ENCODE measurements around the gene CD177.

DNA sequence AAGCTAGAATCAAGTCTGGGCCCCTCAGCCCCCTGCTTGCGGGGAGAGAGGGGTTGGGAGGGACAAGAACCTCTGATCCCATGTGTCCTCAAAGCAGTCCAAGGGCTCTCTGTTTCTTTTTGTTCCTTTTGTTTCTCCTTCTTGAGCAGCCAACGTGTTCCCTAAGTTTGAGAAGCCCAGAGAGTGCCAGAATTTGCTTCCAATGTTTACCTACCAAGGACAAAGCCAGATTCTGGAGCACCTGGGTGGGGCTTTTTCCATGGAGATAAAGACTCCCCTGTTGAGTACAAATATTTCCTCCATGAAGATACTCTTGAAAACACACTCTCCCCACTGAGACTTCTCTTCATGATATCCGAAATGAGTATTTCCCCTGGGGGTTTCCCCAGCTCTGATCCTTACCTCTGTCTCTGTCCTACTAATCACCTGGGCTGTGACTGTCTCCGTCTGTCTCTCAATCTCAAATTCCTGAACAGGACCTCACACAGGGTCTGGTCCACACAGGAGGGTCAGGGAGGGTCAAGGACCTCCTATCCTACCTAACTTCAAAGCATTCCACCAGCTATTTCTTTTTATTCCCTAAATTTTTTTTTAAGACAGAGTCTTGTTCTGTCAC, 27.4 kb downstream of the CD177 start:
- TF ChIP-seq, protein P1, sequence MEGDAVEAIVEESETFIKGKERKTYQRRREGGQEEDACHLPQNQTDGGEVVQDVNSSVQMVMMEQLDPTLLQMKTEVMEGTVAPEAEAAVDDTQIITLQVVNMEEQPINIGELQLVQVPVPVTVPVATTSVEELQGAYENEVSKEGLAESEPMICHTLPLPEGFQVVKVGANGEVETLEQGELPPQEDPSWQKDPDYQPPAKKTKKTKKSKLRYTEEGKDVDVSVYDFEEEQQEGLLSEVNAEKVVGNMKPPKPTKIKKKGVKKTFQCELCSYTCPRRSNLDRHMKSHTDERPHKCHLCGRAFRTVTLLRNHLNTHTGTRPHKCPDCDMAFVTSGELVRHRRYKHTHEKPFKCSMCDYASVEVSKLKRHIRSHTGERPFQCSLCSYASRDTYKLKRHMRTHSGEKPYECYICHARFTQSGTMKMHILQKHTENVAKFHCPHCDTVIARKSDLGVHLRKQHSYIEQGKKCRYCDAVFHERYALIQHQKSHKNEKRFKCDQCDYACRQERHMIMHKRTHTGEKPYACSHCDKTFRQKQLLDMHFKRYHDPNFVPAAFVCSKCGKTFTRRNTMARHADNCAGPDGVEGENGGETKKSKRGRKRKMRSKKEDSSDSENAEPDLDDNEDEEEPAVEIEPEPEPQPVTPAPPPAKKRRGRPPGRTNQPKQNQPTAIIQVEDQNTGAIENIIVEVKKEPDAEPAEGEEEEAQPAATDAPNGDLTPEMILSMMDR (IDR thresholded peaks at IDR 0.05; ENCODE audit: low read length): no peak
- TF ChIP-seq EZH2 (optimal IDR thresholded peaks at IDR 0.05; ENCODE audit: low read depth, low read length) (no peak), EZH2phosphoT487 (IDR thresholded peaks at IDR 0.05; ENCODE audit: low read length) (no peak)

Measured in MM.1S (cell line).